Measurements from ENCODE around the gene IL16.
"Not testable (repeated sequence)": the region's sequence is repeated elsewhere in the genome, so short reads cannot be mapped to it uniquely, and the experiment has no call there.

IL16 gene

DNA sequence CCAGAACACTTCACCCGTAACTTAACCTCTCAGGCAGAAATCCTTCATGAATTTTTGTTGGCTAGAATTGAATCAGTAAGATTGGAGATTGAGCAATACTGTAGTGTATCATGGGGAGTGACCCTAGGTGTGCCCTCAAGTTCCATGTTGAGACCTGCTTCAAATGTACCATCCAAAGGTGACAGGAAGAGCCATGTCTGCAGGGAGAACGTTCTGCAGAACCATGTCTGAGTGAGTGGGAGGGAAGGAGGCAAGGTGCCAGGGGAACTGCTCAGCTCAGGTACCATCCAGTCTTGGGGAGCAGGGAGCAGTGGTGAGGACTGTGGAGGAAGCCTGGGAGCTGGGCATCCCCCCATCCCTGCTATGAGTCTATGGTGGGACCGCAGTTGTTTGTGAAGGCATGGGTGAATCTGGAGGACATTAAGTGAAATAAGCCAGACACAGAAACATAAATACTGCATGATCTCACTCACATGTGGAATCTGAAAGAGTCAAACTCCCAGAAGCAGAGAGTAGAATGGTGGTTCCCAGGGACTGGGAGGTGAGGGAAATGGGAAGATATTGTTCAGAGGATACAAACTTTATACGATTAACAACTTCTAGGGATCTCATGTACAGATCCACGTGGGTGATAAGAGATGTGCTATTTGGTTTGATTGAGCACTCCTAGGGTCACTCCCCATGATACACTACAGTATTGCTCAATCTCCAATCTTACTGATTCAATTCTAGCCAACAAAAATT, 39.3 kb upstream of the IL16 start:
- no peak overlapping the region for H3K27ac ChIP-seq (ENCODE audit: low read length)
- TF ChIP-seq CTCF (IDR thresholded peaks at IDR 0.05; ENCODE audit: low read length) = no peak
- no peak for TF ChIP-seq EZH2phosphoT487 (IDR thresholded peaks at IDR 0.05; ENCODE audit: low read length)
- TF ChIP-seq EZH2 (optimal IDR thresholded peaks at IDR 0.05; ENCODE audit: low read depth, low read length) = no peak
- H2AFZ ChIP-seq (ENCODE audit: low read length) = no peak overlapping the region
- no peaks in the 10 kb centered on the region for H3K79me2 ChIP-seq (ENCODE audit: low read length)
- no peaks in the 10 kb centered on the region for H4K20me1 ChIP-seq (ENCODE audit: insufficient read depth, low read length)
- H3K9ac ChIP-seq (ENCODE audit: low read length) = no peak overlapping the region
- no peak overlapping the region for H3K4me2 ChIP-seq (ENCODE audit: low read depth, low read length)
- H3K36me3 ChIP-seq (replicated peaks; ENCODE audit: insufficient read depth, low read length) = no peaks in the 10 kb centered on the region
- H3K9me3 ChIP-seq (replicated peaks; ENCODE audit: insufficient read depth, low read length) = no peaks in the 10 kb centered on the region
- peaks cover 7% of the 10 kb centered on the region; the same call in 1 of the 2 replicates for H3F3A ChIP-seq (ENCODE audit: insufficient read depth, low read length)
- H3K9me2 ChIP-seq (replicated peaks; ENCODE audit: insufficient read depth, low read length) = no peaks in the 10 kb centered on the region
- peaks cover 22% of the 10 kb centered on the region for H3K4me1 ChIP-seq (ENCODE audit: low read length)
- no peaks in the 10 kb centered on the region for H3K27me3 ChIP-seq (replicated peaks; ENCODE audit: insufficient read depth, low read length)
- no peak for DNase-seq
- no peak overlapping the region for H3K4me3 ChIP-seq (ENCODE audit: low read length)

- no peak overlapping the region for H3K4me3 ChIP-seq (ENCODE audit: low read length)
- TF ChIP-seq CTCF (IDR thresholded peaks at IDR 0.05; ENCODE audit: low read length) (no peak), EZH2phosphoT487 (IDR thresholded peaks at IDR 0.05; ENCODE audit: low read length) (no peak), EZH2 (optimal IDR thresholded peaks at IDR 0.05; ENCODE audit: low read depth, low read length) (no peak)
- H3K4me2 ChIP-seq (ENCODE audit: low read depth, low read length) = no peak overlapping the region
- no peak overlapping the region for H3K9ac ChIP-seq (ENCODE audit: low read length)
- no peaks in the 10 kb centered on the region for H3K79me2 ChIP-seq (ENCODE audit: low read length)
- H3K9me2 ChIP-seq (replicated peaks; ENCODE audit: insufficient read depth, low read length) = no peaks in the 10 kb centered on the region
- peaks cover 22% of the 10 kb centered on the region for H3K4me1 ChIP-seq (ENCODE audit: low read length)
- no peak for DNase-seq
- H3F3A ChIP-seq (ENCODE audit: insufficient read depth, low read length) = peaks cover 7% of the 10 kb centered on the region; the same call in 1 of the 2 replicates
- H4K20me1 ChIP-seq (ENCODE audit: insufficient read depth, low read length) = no peaks in the 10 kb centered on the region
- no peak overlapping the region for H2AFZ ChIP-seq (ENCODE audit: low read length)
- no peaks in the 10 kb centered on the region for H3K9me3 ChIP-seq (replicated peaks; ENCODE audit: insufficient read depth, low read length)
- H3K36me3 ChIP-seq (replicated peaks; ENCODE audit: insufficient read depth, low read length) = no peaks in the 10 kb centered on the region
- H3K27me3 ChIP-seq (replicated peaks; ENCODE audit: insufficient read depth, low read length) = no peaks in the 10 kb centered on the region
- H3K27ac ChIP-seq (ENCODE audit: low read length) = no peak overlapping the region
These were observed 38.8 kb upstream of the IL16 start for GRCh38 chr15:81157939-81158223.

DNA sequence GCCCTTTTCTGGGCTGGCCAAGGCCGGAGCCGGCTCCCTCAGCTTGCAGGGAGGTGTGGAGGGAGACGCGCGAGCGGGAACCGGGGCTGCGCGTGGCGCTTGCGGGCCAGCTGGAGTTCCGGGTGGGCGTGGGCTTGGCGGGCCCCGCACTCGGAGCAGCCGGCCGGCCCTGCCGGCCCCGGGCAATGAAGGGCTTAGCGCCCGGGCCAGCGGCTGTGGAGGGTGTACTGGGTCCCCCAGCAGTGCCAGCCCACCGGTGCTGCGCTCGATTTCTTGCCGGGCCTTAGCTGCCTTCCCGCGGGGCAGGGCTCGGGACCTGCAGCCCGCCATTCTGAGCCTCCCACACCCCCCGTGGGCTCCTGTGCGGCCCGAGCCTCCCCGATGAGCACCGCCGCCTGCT, 38.1 kb upstream of the IL16 start:
- DNase-seq; H4K20me1 ChIP-seq (ENCODE audit: insufficient read depth, low read length); H3K36me3 ChIP-seq (replicated peaks; ENCODE audit: insufficient read depth, low read length); H3K4me2 ChIP-seq (ENCODE audit: low read depth, low read length); H3K27ac ChIP-seq (ENCODE audit: low read length); H3K9me2 ChIP-seq (replicated peaks; ENCODE audit: insufficient read depth, low read length); H3K9me3 ChIP-seq (replicated peaks; ENCODE audit: insufficient read depth, low read length); H3F3A ChIP-seq (ENCODE audit: insufficient read depth, low read length); H3K27me3 ChIP-seq (replicated peaks; ENCODE audit: insufficient read depth, low read length); H3K9ac ChIP-seq (ENCODE audit: low read length); H3K79me2 ChIP-seq (ENCODE audit: low read length); H3K4me3 ChIP-seq (ENCODE audit: low read length); H2AFZ ChIP-seq (ENCODE audit: low read length): not testable (repeated sequence)
- peaks cover 22% of the 10 kb centered on the region for H3K4me1 ChIP-seq (ENCODE audit: low read length)
